Ishikawa (cell line): ENCODE measurements around the gene OPRL1.

Experiments used
- CEBPB ChIP-seq: IDR thresholded peaks from 2 replicates; pipeline ENCODE4 v1.6.1; 2012
- CREB1 ChIP-seq: IDR thresholded peaks from 2 replicates; pipeline ENCODE4 v1.6.1; 2012; ENCODE audit warnings: low read depth
- EGR1 ChIP-seq: IDR thresholded peaks from 2 replicates; pipeline ENCODE4 v1.6.1; 2012
- EP300 ChIP-seq: IDR thresholded peaks from 2 replicates; pipeline ENCODE4 v1.6.1; 2012; ENCODE audit warnings: borderline replicate concordance
- FOXM1 ChIP-seq: IDR thresholded peaks from 2 replicates; pipeline ENCODE4 v1.6.1; 2012; ENCODE audit warnings: low read depth, borderline replicate concordance
- MAX ChIP-seq: IDR thresholded peaks from 2 replicates; pipeline ENCODE4 v1.6.1; 2012
- NFIC ChIP-seq: IDR thresholded peaks from 2 replicates; pipeline ENCODE4 v1.6.1; 2012
- RAD21 ChIP-seq: IDR thresholded peaks from 2 replicates; pipeline ENCODE4 v1.6.1; 2012; ENCODE audit warnings: low read depth
- REST ChIP-seq: IDR thresholded peaks from 2 replicates; pipeline ENCODE4 v1.6.1; 2012; ENCODE audit warnings: low read depth, mild to moderate bottlenecking
- TAF1 ChIP-seq: IDR thresholded peaks from 2 replicates; pipeline ENCODE4 v1.6.1; 2012; ENCODE audit warnings: low read depth, mild to moderate bottlenecking
- TCF12 ChIP-seq: IDR thresholded peaks from 2 replicates; pipeline ENCODE4 v1.6.1; 2012; ENCODE audit warnings: low read depth
- TEAD4 ChIP-seq: IDR thresholded peaks from 2 replicates; pipeline ENCODE4 v1.6.1; 2012
- YY1 ChIP-seq: IDR thresholded peaks from 2 replicates; pipeline ENCODE4 v1.6.1; 2012; ENCODE audit warnings: low read depth
- ZBTB7A ChIP-seq: IDR thresholded peaks from 2 replicates; pipeline ENCODE4 v1.6.1; 2012; ENCODE audit warnings: low read depth
- TF ChIP-seq, protein P1 (sequence below): IDR thresholded peaks from 2 replicates; pipeline ENCODE4 v1.6.1; 2012

OPRL1 gene

DNA sequence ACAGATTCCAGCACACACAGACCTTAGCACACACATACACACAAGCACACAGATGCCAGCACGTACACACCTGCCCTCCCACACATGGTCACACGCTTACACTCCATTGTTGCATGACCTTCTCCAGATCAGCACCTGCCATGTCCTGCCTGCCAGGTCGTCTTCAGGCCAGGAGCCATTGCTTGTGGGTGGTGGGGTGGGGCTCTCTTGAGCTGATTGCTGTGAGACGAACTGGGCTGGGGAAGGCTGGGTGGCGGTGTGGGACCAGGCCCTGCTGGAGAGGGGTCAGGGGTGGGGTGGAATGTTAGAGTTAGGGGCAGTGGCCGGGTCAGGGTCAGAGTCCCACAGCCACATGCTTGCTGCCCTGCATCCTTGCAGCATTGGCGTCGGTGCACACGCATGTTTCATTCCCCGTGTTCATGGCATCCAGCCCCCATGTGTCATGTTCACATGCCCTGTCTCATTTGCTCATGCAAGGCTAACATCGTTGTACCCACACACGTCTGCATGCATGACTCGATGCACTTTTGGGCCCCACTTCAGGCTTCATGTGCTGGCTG, 34.0 kb downstream of the OPRL1 start:
- TF ChIP-seq CEBPB, result no peak
- no peak for TF ChIP-seq NFIC
- TF ChIP-seq TAF1, result no peak
- no peak for TF ChIP-seq RAD21
- TF ChIP-seq, protein P1, sequence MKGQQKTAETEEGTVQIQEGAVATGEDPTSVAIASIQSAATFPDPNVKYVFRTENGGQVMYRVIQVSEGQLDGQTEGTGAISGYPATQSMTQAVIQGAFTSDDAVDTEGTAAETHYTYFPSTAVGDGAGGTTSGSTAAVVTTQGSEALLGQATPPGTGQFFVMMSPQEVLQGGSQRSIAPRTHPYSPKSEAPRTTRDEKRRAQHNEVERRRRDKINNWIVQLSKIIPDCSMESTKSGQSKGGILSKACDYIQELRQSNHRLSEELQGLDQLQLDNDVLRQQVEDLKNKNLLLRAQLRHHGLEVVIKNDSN, result no peak
- TF ChIP-seq REST, result no peak
- no peak for TF ChIP-seq ZBTB7A
- TF ChIP-seq FOXM1, result no peak
- no peak for TF ChIP-seq EGR1
- no peak for TF ChIP-seq EP300
- TF ChIP-seq CREB1, result no peak
- TF ChIP-seq TEAD4, result no peak
- no peak for TF ChIP-seq TCF12
- no peak for TF ChIP-seq YY1

GRCh38 chr20:64114356-64114971, 34.6 kb downstream of the OPRL1 start:
- no peak for TF ChIP-seq NFIC
- TF ChIP-seq, protein P1, result no peak
- no peak for TF ChIP-seq YY1
- TF ChIP-seq MAX, result no peak
- no peak for TF ChIP-seq TEAD4
- TF ChIP-seq TAF1, result no peak
- no peak for TF ChIP-seq EP300
- no peak for TF ChIP-seq EGR1
- no peak for TF ChIP-seq ZBTB7A
- no peak for TF ChIP-seq CREB1
- no peak for TF ChIP-seq REST
- no peak for TF ChIP-seq CEBPB
- no peak for TF ChIP-seq RAD21
- no peak for TF ChIP-seq TCF12
- no peak for TF ChIP-seq FOXM1

DNA sequence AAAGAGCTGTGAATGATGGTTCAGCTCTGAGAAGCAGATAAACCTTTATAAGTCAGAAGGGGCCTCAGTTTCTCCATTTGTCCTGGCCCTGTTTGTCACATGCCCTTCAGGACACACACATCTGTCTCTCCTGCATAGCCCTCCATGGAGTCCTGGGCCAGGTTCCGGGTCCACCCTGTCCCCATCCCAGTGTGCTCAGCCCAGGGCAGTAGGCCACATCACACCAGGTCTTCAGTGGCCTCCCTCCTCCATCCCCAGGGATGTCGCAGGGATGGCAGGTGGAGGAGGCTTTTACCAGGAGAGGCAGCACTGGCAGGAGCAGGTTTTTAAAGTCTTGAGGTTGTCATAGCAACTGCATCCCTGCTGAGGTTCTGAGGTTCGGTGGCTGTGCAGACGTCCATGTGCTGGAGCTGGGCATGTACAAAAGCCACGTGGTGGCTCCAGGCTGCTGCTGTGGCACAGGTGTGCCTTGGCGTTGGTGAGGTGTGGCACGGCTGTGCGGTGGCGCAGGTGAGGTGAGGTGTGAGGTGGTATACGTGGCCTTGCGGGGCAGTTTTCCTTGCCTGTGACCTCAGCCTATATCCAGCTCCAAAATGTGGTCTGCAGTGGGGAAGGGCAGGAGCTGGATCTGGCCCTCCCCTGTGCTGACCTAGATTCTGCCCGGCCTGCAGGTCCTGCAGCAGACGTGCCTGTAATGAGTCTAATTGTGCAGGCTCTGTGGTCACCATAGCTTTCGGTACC, 35.5 kb downstream of the OPRL1 start:
- TF ChIP-seq REST (no peak), ZBTB7A (no peak), NFIC (no peak), EGR1 (no peak), YY1 (no peak), TEAD4 (no peak), CREB1 (no peak), EP300 (no peak), TAF1 (no peak), FOXM1 (no peak), RAD21 (no peak), TCF12 (no peak), MAX (no peak), CEBPB (no peak)
- TF ChIP-seq, protein P1, result no peak
